Keratinocyte (primary cell): ENCODE data around the gene TUBB3.

Experiments
- CTCF ChIP-seq, 3 experiments: IDR thresholded peaks in 1 of 3; conservative IDR thresholded peaks in 1 of 3; optimal IDR thresholded peaks in 1 of 3; 2 replicates in 2 of 3; 3 replicates in 1 of 3; pipeline versions ENCODE3 to v1.5.1; 2011; ENCODE audit warnings: low read length in 3 of 3, mild to moderate bottlenecking in 3 of 3, moderate library complexity in 2 of 3, control low read depth in 1 of 3, inconsistent platforms in 1 of 3; ENCODE audit not compliant: insufficient read depth in 2 of 3; ENCODE audit errors: extremely low read depth in 1 of 3
- EZH2 ChIP-seq: IDR thresholded peaks from one replicate; pipeline ENCODE4 v1.6.1; 2012; ENCODE audit warnings: inconsistent platforms, mild to moderate bottlenecking, low read length, moderate library complexity

DNA sequence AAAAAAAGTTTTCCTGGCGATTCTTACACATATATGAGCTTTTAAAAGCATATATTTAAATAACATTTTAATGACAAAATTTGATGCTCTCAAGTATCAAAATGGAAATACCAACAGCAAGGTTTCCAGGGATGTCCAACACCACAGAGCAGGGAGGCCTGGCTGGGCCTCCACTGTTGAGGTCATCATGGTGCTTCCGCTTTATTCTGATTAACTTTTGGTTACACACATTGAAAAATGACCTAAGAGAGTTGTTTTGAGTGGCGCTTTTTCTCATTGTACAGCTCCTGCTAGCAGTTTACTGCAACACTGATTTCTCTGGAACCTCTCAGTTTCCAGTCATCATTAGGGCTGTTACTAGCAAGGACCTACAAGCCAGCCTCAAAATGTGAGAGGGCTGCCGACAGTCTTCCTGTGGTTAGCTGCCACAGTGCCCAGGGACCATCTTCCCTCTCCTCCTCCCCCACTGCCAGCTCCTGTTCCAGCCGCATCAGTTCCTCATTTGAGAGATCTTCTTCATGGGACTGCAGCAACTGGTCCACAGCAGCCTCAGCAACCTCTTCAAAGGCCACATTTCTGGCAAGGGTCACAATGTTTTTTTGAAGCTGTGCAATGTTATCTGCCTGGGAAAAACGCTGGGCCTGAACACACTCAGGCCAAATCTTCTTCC is 46.7 kb downstream of the TUBB3 start:
- no peak for TF ChIP-seq CTCF (optimal IDR thresholded peaks at IDR 0.05 in 1 of 3, IDR thresholded peaks at IDR 0.05 in 1 of 3, conservative IDR thresholded peaks at IDR 0.05 in 1 of 3; ENCODE audit: extremely low read depth in 1 of 3, insufficient read depth in 2 of 3, low read length in 3 of 3)
- no peak for TF ChIP-seq EZH2
